HG02588 (cell line): Measurements from ENCODE around the gene FAT1.

Source experiments
- ATAC-seq: cut with Tn5 transposase; IDR thresholded peaks from one replicate; pipeline ENCODE4 v1.9.1; 2021; ENCODE audit warnings: mild to moderate bottlenecking, moderate library complexity; ENCODE audit not compliant: unreplicated experiment

The FAT1 gene

GRCh38 chr4:186755550-186756519, 32.2 kb upstream of the FAT1 start:
- no peak for ATAC-seq

- ATAC-seq = no peak
Observed at GRCh38 chr4:186754976-186755375, 31.3 kb upstream of the FAT1 start.

- ATAC-seq = no peak
Observed at GRCh38 chr4:186752325-186752724, 28.7 kb upstream of the FAT1 start.

- no peak for ATAC-seq
Observed at GRCh38 chr4:186749611-186750281, 26.1 kb upstream of the FAT1 start.

- no peak for ATAC-seq
Observed at GRCh38 chr4:186746581-186746980, 22.9 kb upstream of the FAT1 start.

- no peak for ATAC-seq
Observed at GRCh38 chr4:186743261-186743660, 19.6 kb upstream of the FAT1 start.

- ATAC-seq = no peak
Observed at GRCh38 chr4:186740822-186741221, 17.2 kb upstream of the FAT1 start.

GRCh38 chr4:186739802-186740434, 16.3 kb upstream of the FAT1 start:
- ATAC-seq = no peak

GRCh38 chr4:186739317-186739716, 15.7 kb upstream of the FAT1 start:
- no peak for ATAC-seq

GRCh38 chr4:186738421-186738820, 14.8 kb upstream of the FAT1 start:
- no peak for ATAC-seq

- no peak for ATAC-seq
Observed at GRCh38 chr4:186737427-186737826, 13.8 kb upstream of the FAT1 start.

GRCh38 chr4:186736466-186736865, 12.8 kb upstream of the FAT1 start:
- ATAC-seq = no peak

GRCh38 chr4:186734251-186734650, 10.6 kb upstream of the FAT1 start:
- no peak for ATAC-seq

GRCh38 chr4:186733778-186734177, 10.1 kb upstream of the FAT1 start:
- no peak for ATAC-seq

GRCh38 chr4:186730621-186731020, 7.0 kb upstream of the FAT1 start:
- no peak for ATAC-seq

GRCh38 chr4:186729856-186730255, 6.2 kb upstream of the FAT1 start:
- ATAC-seq = no peak

- no peak for ATAC-seq
Observed at GRCh38 chr4:186728631-186729271, 5.1 kb upstream of the FAT1 start.

- ATAC-seq = no peak
Observed at GRCh38 chr4:186727977-186728519, 4.4 kb upstream of the FAT1 start.

GRCh38 chr4:186727169-186727976, 3.7 kb upstream of the FAT1 start:
- ATAC-seq = no peak
